Fibroblast of skin of abdomen (primary cell): Measurements from ENCODE around the gene ZNF584. TPM values are rescaled to one million over a fixed set of nuclear protein-coding genes. Genes with fewer than 3 reads are reported as not detected.
"Not testable (repeated sequence)": the region's sequence is repeated elsewhere in the genome, so short reads cannot be mapped to it uniquely, and the experiment has no call there.

Experiments
- DNase-seq: peaks from one replicate; pipeline ENCODE4 v3.0.0-alpha.2; 2013
- polyA plus RNA-seq, 2 experiments: library from polyadenylated mRNA; unstranded; fragments of 120-200 nt; gene quantifications; one replicate each; pipeline ENCODE4 v1.2.1, GENCODE V29; 2013; ENCODE audit not compliant: insufficient read length in 2 of 2

Gene ZNF584
- polyA plus RNA-seq (2013, experiment 1 of 2; ENCODE audit: insufficient read length) = 11.1 TPM
- polyA plus RNA-seq (2013, experiment 2 of 2; ENCODE audit: insufficient read length) = 10.6 TPM

DNA sequence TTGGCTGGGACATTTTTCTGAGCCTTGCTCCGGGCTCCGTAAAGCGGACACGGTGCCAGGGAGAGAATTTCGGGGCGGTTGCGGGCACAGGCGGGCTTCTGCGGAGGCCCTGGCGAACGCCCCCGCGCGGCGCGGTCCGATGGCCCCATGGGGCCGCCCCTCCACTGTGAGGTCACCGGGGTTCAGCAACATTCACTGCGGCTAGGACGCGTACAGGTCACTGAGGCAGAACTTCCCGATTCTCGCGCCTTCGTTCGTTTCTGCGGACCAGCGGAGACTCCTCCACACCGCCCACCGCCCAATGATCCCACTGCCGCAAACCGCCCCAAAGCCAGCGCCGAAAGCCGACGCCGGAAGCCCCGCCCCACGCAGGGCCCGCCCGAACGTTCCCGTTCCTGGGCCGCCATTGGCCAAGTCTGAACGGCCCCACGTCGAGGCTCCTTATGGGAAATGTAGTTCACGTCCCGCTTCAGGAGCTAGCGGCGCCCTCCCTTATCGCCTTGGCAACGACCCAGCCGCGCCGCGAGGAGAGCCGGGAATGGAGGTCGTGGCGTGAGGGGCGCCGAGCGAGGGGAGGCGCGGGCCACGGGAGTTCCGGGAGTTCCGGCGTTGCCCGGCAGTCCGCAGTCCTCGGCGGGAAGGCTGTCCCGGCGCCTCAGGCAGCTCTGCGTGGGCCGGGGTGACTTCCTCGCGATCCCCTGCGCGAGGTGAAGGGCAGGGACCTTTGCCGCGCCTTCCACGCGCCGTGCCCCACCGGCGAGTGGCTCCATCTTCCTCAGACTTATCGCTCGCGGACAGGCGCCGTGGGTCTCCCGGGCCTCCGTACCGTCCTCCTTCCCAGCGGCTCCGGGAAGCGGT, at the start of gene ZNF584:
Gene ZNF584, plus strand, starts transcription at position 498 of the 858 bp plus-strand sequence. CDS start 499 bp downstream, outside the sequence.
- peak; percentile 96 for DNase-seq

GRCh38 chr19:58361900-58362271, 46.6 kb upstream of the ZNF584 start:
- peak; percentile 53 for DNase-seq

DNA sequence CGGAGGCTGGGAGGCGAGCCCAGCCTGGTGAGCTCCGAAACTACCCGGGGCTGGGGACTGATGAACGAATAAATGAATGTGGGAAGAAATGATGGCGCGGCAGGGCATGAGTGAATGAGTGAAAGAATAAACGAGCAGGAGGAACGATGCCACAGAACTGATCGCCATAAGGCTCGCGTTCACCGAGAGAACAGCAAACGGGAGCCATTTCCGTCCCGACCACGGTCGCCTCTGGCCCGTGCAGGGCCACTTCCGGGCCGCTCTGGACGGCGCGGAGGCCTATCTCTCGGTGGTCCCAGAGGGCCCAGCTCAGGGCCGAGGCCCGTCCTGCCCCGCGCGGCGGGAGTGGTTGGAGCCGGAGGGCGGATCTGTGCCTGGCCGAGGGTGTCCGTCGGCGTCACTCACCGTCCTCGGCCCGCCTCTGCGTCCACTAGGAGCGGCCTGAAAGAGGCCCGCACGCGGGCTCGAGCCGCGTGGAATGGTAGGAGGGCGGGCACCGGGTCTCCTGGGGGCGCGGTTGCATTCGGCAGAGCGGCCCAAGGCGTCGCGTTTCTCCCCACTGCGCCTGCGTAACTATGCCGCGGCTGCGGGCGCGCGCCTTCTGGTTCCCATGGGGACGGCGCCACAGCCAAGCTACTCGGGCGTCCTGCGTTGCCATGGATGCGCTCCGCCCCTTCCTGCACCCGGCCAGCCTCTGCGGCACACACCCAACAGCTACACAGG, 46.0 kb upstream of the ZNF584 start, which contains the start of gene ZNF497:
Gene ZNF497, minus strand, starts transcription at position 480 of the 723 bp plus-strand sequence. CDS start 5,116 bp downstream, outside the sequence.
- peak; percentile 96 for DNase-seq

DNA sequence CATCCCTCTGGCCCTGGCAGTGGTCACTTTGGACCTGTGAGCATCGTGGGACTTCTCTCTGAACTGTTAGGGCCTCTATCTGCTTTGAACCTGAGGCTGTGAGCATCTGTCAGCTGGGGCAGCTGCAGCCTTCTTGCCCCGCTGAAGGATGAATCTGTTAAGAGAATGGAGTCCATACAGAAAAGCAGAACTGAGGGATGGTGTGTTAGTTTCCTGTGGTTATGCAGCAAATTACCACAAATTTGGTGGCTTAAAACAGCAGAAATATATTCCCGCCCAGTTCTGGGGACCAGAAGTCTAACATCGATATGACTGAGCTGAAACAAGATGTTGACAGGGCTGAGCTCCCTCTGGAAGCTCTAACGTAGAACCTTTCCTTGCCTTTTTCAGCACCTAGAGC, 44.3 kb upstream of the ZNF584 start:
- no peak for DNase-seq

DNA sequence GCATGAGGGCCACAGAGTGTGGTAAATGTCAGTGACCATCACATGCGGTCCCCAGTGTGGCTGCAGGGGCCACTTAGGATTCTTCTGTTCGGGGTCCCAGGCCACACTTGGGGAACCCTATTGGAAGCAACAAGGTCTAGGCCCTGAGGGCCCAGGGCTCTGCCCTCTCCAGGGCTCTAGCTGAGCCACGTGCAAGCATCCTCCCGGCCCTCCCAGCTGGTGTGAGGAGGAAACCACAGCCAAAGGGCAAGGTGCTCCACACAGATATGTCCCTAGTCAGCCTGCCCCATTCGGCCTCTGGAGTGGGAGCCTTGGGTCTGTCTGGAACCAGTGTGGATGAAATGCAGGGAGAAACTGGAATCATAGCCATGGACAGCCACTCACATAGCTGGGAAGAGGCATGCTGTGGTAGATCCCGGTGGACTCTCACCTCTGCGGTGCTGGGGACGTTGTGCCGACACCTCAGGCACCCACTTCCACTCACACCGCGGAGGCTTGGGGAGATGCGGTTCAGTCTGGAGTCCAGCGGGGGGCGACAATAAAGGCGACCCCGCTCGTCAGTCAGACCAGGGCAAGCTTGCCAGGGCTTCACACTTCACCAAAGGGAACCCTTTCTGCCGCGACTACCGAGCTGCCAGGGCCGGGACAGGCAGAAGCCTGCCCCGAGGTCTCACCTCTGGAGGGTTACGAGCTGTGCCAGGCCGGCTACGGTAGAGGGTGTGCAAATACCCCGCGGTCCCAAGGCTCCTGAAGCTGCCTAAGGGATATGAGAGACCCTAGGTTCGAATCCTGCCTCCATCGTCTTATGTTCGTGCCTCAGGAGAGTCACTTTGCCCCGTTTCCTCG, 41.6 kb upstream of the ZNF584 start:
- DNase-seq = no peak

GRCh38 chr19:58367698-58368454, 40.6 kb upstream of the ZNF584 start:
- no peak for DNase-seq

DNA sequence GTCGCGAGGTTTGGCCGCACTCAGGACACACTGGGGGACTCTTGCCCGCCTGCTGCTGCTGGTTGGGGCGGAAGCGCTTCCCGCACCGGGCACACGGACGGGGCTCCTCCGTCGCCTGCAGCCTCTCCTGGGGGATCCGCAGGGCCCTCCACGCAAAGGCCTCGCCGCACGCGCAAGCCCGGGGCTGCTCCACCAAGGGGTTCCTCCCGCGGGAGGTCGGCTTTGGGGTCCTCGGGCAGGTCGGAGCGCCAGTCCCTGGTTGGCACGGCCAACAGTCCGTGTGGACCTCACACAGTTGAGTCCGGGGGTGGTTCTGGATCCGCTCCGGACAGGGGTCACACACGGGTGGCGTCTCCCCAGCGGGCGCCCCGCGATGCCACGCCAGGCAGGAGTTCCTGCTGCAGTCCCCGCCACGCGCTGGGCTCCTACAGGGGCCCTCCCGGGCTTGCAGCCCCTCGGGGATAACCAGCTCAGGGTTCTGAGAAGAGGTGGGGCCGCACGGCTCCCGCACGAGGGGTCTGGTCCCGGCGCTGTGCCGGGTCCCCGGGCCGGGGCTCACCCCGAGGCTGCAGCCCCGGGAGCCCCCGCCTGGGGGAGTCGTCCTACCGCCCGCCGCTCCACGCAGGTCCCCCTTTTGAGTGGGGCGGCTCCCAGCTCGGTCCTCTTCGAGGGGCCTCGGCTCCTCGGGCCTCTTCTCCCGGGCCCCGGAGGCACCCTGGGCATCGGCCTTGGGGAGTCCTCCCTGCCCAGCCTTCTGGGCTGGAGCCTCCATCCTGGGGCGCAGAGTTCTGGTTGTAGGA, 39.7 kb upstream of the ZNF584 start:
- no peak for DNase-seq

DNA sequence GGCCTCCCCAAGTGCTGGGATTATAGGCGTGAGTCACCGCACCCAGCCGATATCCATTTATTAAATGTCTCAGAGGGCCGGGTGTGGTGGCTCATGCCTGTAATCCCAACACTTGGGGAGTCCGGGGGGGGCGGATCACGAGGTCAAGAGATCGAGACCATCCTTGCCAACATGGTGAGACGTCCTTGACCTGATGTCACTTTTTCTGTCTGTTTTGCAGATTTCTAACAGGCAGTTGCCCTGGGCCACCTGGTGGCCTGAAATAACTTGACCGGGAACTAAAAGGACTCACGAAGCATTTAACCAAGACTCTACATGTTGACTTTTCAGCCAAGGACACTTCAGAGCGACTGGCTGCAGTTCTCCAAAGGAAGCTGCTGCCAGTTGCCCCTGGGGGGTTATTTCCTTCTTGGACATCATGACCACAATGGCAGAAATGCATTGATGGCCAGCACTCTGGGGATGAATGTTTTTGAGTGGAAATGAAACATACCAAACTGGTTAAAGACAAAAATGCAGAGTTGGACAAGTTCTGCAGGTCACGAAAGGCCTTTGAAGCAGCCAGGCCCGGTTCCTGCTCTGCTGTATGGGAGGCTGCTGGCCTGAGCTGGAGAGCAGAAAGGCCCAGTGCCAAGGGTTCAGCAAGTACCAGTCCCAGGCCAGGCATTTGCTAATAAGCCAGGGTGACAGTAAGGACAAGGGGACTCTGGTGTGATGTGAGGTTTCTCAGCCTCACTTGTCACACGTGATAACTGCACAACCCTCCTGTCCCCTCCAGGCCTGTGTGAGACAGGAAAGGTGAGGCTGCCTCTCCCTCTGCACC, 35.9 kb upstream of the ZNF584 start:
- no peak for DNase-seq

GRCh38 chr19:58374200-58374599, 34.2 kb upstream of the ZNF584 start:
- no peak for DNase-seq

GRCh38 chr19:58376724-58377123, 31.7 kb upstream of the ZNF584 start:
- DNase-seq = not testable (repeated sequence)

DNA sequence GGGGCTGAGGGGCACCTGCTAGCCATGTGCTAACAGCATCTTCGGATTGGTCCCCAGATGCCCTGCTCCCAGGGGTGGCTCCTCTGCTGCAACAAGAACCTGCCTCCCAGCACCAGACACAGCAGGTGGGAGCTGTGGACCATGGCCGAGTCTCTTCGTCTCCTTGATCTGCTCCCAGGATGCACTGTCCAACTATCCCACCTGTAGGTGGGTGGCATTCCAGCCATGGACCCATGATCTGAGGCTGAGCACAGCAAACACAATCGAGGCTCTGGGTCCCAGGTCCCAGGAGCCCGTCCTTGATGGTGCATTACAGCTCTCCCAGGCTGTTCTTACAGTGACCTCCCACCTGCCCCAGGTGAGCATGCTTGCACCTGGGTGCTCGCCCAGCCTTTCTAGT, 29.2 kb upstream of the ZNF584 start:
- no peak for DNase-seq

GRCh38 chr19:58380037-58380661, 28.3 kb upstream of the ZNF584 start:
- no peak for DNase-seq

DNA sequence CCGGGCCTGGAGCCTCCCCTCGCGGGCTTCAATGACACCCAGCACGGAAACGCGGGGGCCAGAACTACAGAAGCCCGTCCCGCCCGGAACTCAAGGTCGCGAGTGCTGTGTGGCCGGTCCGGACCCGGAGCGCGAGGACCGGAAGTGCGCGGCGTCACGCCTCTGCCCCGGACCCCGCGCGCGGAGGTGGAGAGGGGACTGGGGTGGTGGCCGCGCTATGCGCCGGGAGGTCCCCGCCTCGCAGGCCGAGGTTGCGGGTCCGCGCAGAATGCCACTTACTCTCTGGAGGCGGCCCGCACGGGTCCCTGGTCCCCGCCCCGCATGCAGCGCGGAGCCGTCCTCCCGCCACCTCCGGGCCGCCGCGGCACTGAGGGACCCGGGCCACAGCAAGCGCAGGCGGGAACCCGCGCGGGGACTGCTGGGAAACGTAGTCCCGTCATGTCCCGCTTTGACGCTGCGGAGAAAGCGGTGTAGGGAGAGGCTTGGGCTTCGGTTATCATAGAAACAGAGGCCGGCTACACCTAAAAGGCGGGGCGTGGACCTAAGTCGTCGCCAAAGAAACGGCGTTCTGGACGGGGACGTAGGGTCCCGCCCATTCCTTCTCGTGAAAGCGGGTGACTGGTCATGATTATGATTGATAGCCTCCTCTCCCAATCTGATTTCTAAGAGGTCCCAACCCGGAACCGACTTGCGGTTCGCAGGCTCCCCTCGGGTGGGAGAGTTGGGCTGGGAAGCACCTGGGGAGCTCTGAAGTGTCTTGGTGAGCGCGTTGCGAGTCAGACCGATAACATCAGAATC, 27.6 kb upstream of the ZNF584 start, which contains the start of gene ZNF837:
Gene ZNF837, minus strand, starts transcription at position 369 of the 798 bp plus-strand sequence. CDS start 11,698 bp downstream, outside the sequence.
- peak; percentile 100 for DNase-seq

DNA sequence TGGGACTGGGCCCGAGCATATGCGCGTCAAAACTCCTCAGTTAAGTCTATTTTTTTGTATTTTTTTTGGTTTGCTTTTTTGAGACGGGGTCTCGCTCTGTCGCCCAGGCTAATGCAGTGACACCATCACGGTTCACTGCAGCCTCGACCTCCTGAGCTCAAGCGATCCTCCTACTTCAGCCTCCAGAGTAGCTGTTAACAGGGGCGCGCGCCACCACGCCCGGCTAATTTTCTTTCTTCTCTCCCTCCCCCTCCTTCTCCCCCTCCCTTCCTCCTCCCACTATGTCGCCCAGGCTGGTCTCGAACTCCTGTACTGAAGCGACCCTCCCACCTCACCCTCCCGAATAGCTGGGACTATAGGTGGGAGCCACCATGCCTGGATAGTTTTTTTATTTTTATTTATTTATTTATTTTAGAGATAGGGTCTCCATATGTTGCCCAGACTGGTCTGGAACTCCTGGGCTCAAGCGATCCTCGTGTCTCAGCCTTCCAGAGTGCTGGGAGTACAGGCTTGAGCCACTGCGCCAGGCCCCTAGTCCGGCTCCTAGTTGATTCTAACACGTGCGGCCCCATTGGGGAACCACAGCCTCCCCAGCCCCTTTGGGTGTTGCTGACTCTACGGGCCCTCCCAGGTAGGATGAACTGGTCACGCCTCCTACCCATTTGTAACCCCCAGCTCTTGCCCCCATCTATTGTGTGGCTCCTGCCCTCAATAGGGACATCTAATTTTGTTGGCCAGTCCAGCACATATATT, 26.8 kb upstream of the ZNF584 start:
- DNase-seq = no peak

- DNase-seq = no peak
These were observed 25.3 kb upstream of the ZNF584 start for GRCh38 chr19:58382997-58383603.

GRCh38 chr19:58385313-58385890, 23.0 kb upstream of the ZNF584 start:
- DNase-seq = no peak
